GM19328 (cell line): ENCODE measurements around the gene DNAJB13.
"Not testable (repeated sequence)": the region's sequence is repeated elsewhere in the genome, so short reads cannot be mapped to it uniquely, and the experiment has no call there.

Source experiments
- ATAC-seq: cut with Tn5 transposase; IDR thresholded peaks from one replicate; pipeline ENCODE4 v1.9.1; 2021; ENCODE audit warnings: mild to moderate bottlenecking, moderate library complexity; ENCODE audit not compliant: unreplicated experiment

DNAJB13 gene

DNA sequence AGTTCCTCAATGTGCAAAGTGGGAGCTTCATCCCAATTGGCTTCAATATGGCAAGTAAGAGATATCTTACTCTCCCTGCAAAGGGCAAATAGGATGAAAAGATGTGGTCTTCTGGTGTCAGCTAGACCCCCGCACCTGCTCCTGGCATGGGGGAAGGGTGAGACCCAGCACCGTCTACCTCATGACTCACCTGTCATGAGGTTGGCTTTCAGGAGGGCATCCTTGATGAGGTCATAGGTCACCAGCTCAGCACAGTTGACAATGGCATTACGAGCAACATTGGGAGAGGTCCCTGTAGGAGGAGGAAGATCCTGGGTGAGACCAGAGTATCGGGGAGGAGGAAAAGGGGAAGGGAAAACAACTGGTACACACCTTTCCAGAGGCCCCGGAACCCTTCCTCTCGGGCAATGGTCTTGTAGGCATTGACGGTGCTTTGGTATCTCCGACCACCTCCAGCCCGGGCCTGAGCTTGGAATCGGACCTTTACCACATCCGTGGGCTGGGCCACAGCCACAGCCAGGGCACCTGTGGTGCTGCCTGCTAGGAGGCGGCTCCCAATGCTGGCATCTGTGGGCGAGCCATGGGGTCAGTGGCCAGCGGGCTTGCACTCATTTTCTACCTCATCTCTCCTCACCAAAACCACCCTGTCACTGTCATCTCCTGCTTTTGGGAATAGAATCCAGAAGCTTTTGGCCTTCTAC is 25.8 kb downstream of the DNAJB13 start:
- ATAC-seq: no peak

DNA sequence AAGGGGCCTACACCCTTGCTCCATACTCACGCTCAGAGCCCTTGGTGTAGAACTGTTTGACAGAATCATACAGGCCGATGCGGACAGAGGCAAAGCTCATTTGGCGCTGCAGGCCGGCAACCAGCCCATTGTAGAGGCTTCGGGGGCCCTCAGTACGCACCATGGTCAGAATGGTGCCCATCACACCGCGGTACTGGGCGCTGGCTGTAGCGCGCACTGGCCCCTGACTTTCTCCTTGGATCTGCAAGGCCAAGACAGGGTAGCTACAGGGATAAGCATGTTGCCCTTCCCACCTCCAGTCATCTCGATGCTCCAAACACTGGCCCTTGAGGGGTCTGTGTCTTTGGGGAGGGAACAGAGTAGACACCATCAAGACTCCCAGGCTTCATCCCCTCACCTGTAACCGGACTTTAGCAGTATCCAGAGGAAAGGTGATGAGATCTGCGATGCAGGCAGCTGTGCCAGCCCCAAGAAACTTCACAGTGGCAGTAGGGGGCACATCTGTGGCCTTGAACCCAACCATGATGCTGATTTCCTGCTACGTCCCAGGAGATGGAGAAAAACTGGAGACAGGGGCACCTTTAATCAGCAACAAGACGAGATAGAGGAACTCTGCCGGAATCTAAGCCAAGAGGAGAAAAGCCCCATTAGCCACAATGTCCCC is 27.2 kb downstream of the DNAJB13 start:
- ATAC-seq: no peak

- no peak for ATAC-seq
These were observed 27.8 kb downstream of the DNAJB13 start for GRCh38 chr11:73978576-73979086.

- peak; percentile 26 for ATAC-seq
These were observed 29.5 kb downstream of the DNAJB13 start for GRCh38 chr11:73980001-73980961.

GRCh38 chr11:73981051-73981805 is 30.4 kb downstream of the DNAJB13 start:
- no peak for ATAC-seq

GRCh38 chr11:73982595-73982989 is 31.8 kb downstream of the DNAJB13 start, which contains the start of gene UCP2:
UCP2 (minus strand) TSS chr11:73982843; CDS start chr11:73978378, 4,465 bp downstream.
- ATAC-seq: peak; percentile 50

- peak; percentile 77 for ATAC-seq
These were observed 32.3 kb downstream of the DNAJB13 start for GRCh38 chr11:73982990-73983740.

GRCh38 chr11:73983741-73984538 is 33.1 kb downstream of the DNAJB13 start:
- no peak for ATAC-seq

GRCh38 chr11:73985661-73986060 is 34.8 kb downstream of the DNAJB13 start:
- ATAC-seq: not testable (repeated sequence)

DNA sequence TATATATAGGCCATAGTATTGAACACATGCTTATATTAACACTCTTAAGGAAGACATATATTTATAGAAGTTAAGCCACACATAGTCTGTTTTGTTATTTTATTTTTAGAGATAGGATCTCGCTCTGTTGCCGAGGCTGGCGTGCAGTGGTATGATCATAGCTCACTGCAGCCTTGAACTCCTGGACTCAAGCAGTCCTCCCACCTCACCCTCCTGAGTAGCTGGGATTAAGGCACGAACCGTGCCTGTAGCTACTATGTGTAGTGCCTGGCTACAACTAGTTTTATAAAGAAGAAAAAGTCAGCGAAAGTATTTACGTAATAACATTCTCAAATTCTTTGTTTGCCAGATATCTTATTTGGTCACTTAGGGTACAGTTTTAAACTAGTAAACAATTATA is 37.4 kb downstream of the DNAJB13 start:
- no peak for ATAC-seq

DNA sequence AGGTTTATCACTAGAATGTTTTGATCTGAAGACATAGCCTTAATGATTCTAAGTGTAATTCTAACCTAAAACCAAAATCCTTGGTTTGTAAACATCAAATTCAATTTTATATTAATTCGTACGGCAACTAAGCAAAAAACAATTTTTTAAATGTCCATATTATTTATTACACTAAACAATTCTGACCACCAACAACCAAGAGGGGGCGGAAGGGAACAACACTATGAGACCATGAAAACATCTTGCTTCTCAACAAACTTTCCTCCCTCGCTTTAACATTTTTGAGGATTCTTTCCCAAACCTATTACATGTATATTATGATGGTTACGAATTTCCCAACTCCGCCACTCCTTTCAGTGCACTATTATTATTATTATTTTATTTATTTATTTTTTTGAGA is 38.3 kb downstream of the DNAJB13 start:
- no peak for ATAC-seq

GRCh38 chr11:73990730-73991129 is 39.9 kb downstream of the DNAJB13 start:
- no peak for ATAC-seq

GRCh38 chr11:73991471-73992006 is 40.7 kb downstream of the DNAJB13 start:
- ATAC-seq: no peak

- ATAC-seq: no peak
These were observed 44.4 kb downstream of the DNAJB13 start for GRCh38 chr11:73995247-73995646.

GRCh38 chr11:73995731-73996130 is 44.9 kb downstream of the DNAJB13 start:
- ATAC-seq: no peak

GRCh38 chr11:73996161-73996747 is 45.4 kb downstream of the DNAJB13 start:
- ATAC-seq: no peak

DNA sequence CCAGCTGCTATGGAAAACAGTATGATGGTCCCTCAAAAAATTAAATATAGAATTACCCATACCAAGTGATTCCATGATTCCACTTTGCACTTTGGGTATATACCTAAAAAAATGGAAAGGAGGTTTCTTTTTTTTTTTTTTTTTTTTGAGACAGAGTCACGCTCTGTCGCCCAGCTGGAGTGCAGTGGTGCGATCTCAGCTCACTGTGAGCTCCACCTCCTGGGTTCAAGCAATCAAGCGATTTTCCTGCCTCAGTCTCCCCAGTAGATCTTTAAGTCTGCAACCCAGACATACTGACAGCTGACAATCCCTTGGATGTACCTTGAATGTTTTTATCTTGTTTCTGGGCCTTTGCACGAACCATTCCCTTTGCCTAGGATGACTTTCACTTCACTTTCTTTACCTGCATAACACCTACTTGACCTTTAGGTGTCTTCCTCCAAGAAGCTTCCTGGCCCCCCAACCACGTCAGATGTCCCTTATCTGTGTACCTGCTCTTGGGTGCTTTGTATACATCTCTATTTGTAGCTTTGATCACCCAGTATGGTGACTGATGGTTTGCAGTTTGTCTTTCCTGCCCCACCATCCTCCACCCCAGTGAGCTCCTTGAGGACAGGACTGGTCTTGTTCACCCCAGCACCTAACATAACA is 46.4 kb downstream of the DNAJB13 start:
- ATAC-seq: no peak
